ENCODE measurements around the gene PPP1R27.
A peak's percentile ranks its signal among the peaks of the same experiment; 100 is the strongest.

PPP1R27 gene

DNA sequence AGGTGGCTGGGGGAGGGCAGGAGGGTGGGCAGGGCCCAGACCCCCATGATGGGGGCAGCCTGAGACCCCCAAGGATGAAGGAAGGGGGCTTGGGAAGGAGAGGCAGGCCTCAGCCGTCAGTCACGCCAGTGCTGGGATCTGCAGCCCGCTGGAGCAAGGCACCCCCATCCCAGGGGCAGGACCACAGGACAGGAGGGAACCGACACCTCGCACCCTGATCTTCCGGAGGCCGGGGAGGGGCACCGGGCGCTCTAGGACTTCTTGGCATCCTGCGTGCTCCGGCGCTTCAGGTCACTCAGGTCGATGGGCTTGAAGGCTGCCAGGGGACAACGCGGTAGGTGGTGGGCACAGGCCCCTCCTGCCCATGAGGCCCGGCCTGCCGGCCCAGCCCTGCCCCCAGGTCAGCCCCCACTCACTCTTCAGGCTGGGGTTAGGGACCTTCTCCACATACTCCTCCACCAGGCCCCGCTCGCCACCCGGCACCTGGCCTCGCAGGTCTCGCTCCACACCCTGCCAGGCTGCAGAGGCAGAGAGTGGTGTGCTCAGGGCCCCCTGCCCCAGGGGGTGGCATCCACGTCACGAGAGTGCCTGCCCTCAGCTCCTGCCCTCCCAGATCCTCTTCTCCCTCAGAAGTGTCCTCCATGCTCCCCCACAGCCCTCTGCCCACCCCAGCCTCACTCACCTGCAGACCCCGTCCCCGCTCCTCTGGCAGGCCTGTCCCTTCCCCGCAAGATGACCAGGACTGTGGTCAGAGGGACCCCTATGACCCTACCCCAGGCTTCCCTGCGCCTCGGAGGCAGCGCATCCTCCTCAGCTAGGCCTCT, 11.6 kb downstream of the PPP1R27 start:
- Histone ChIP-seq H3K27ac (peak overlapping the region in 5 of 11 experiments; percentile 58 to 72 (median 63); a peak in 7 of 22 replicates), H3K27me3 (no peaks in the 10 kb centered on the region), H3K36me3 (peaks cover 0 to 29% (median 16%) of the 10 kb centered on the region in 11 experiments; a peak in 11 of 22 replicates), H3K9me3 (replicated peaks in 1 of 11) (no peaks in the 10 kb centered on the region), H4K20me1 (peaks cover 0 to 28% (median 17%) of the 10 kb centered on the region in 11 experiments; a peak in 11 of 22 replicates), H3K4me3 (no peak overlapping the region), H3K4me1 (peaks cover 17 to 29% (median 23%) of the 10 kb centered on the region in 10 experiments), H3K9ac (peak overlapping the region in 5 of 11 experiments; percentile 23 to 53 (median 36); a peak in 2 of 22 replicates), H3K4me2 (no peak overlapping the region)
- TF ChIP-seq Cebpa-rat (IDR thresholded peaks at IDR 0.05) = no peak

DNA sequence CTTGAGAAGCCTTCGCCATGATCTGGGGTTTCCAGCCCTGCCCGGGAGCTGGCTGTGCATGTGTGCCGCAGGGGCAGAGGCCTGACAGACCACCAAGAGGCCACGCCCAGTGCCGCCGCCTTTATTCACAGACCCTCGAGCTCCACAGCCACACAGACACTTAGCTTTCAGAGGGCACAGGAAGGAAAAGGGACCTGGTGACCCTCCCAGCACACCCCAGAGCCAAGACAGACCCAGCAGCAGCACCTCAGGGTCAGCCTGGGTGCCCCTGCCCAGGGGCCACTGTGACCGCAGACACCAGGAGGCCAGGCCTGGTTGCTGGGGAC, 12.6 kb downstream of the PPP1R27 start:
- Histone ChIP-seq H3K36me3 (peaks cover 0 to 29% (median 16%) of the 10 kb centered on the region in 11 experiments; a peak in 11 of 22 replicates), H3K4me2 (peak overlapping the region; percentile 55 to 80 (median 74); a peak in 21 of 22 replicates), H3K27me3 (no peaks in the 10 kb centered on the region), H3K9me3 (replicated peaks in 1 of 11) (no peaks in the 10 kb centered on the region), H4K20me1 (peaks cover 0 to 28% (median 16%) of the 10 kb centered on the region in 11 experiments; a peak in 10 of 22 replicates), H3K9ac (peak overlapping the region; percentile 13 to 56 (median 44); a peak in 13 of 22 replicates), H3K27ac (peak overlapping the region; percentile 5 to 72 (median 58); a peak in 17 of 22 replicates), H3K4me1 (peaks cover 15 to 23% (median 18%) of the 10 kb centered on the region in 10 experiments), H3K4me3 (no peak overlapping the region)
- no peak for TF ChIP-seq Cebpa-rat (IDR thresholded peaks at IDR 0.05)

- Histone ChIP-seq H3K4me1 (peaks cover 15 to 24% (median 18%) of the 10 kb centered on the region in 10 experiments), H3K9me3 (replicated peaks in 1 of 11) (no peaks in the 10 kb centered on the region), H3K27ac (peak overlapping the region; percentile 5 to 72 (median 58); a peak in 18 of 22 replicates), H3K4me3 (no peak overlapping the region), H3K27me3 (no peaks in the 10 kb centered on the region), H3K4me2 (peak overlapping the region; percentile 55 to 80 (median 74)), H3K36me3 (peaks cover 0 to 29% (median 16%) of the 10 kb centered on the region in 11 experiments; a peak in 11 of 22 replicates), H4K20me1 (peaks cover 0 to 28% (median 16%) of the 10 kb centered on the region in 11 experiments; a peak in 10 of 22 replicates), H3K9ac (peak overlapping the region; percentile 14 to 56 (median 44); a peak in 17 of 22 replicates)
- no peak for TF ChIP-seq Cebpa-rat (IDR thresholded peaks at IDR 0.05)
Observed at GRCh38 chr17:81821603-81822311, 13.1 kb downstream of the PPP1R27 start.

GRCh38 chr17:81821147-81821546, 13.7 kb downstream of the PPP1R27 start:
- Histone ChIP-seq H3K4me1 (peaks cover 15 to 24% (median 18%) of the 10 kb centered on the region in 10 experiments), H3K27ac (peak overlapping the region in 9 of 11 experiments; percentile 26 to 72 (median 62); a peak in 12 of 22 replicates), H3K9ac (peak overlapping the region in 10 of 11 experiments; percentile 15 to 56 (median 42); a peak in 13 of 22 replicates), H3K27me3 (no peaks in the 10 kb centered on the region), H3K9me3 (replicated peaks in 1 of 11) (no peaks in the 10 kb centered on the region), H3K4me3 (no peak overlapping the region), H3K36me3 (peaks cover 0 to 29% (median 16%) of the 10 kb centered on the region in 11 experiments; a peak in 11 of 22 replicates), H4K20me1 (peaks cover 0 to 26% (median 12%) of the 10 kb centered on the region in 11 experiments; a peak in 10 of 22 replicates), H3K4me2 (peak overlapping the region; percentile 55 to 80 (median 74))
- no peak for TF ChIP-seq Cebpa-rat (IDR thresholded peaks at IDR 0.05)

DNA sequence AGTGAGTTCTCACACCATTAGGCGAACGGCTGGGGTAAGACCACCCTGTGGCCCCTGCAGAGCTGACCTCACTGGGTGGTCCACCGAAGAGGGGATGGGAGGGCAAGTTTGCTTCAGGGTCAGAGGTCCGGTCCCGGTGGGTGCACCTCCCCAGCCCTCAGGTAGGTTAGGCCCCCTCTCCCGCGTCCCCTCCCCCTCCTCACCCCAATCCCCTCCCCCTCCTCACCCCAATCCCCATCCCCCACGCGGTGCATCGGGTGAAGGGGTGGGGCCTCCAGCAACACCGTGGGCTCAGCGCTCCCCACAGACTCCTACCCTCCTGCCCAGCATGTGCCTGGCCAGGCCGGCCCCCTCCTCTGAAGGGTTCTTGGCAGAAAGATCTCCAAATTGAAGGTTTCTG, 15.1 kb downstream of the PPP1R27 start:
- Histone ChIP-seq H4K20me1 (peaks cover 0 to 12% (median 0%) of the 10 kb centered on the region in 11 experiments; a peak in 9 of 22 replicates), H3K36me3 (peaks cover 0 to 25% (median 13%) of the 10 kb centered on the region in 11 experiments; a peak in 11 of 22 replicates), H3K27ac (no peak overlapping the region), H3K4me1 (peaks cover 18 to 29% (median 25%) of the 10 kb centered on the region in 10 experiments), H3K4me2 (no peak overlapping the region), H3K4me3 (no peak overlapping the region), H3K27me3 (no peaks in the 10 kb centered on the region), H3K9ac (no peak overlapping the region), H3K9me3 (replicated peaks in 1 of 11) (no peaks in the 10 kb centered on the region)
- no peak for TF ChIP-seq Cebpa-rat (IDR thresholded peaks at IDR 0.05)

GRCh38 chr17:81817758-81818147, 17.1 kb downstream of the PPP1R27 start:
- Histone ChIP-seq H3K9ac (no peak overlapping the region; a peak in 1 of 22 replicates), H3K27ac (no peak overlapping the region), H3K4me2 (no peak overlapping the region), H3K27me3 (no peaks in the 10 kb centered on the region), H3K4me3 (no peak overlapping the region), H3K4me1 (peaks cover 18 to 47% (median 43%) of the 10 kb centered on the region in 10 experiments), H3K36me3 (peaks cover 0 to 7% (median 4%) of the 10 kb centered on the region in 11 experiments; a peak in 8 of 22 replicates), H4K20me1 (peaks cover 0 to 6% (median 0%) of the 10 kb centered on the region in 11 experiments; a peak in 3 of 22 replicates), H3K9me3 (replicated peaks in 1 of 11) (no peaks in the 10 kb centered on the region)
- TF ChIP-seq Cebpa-rat (IDR thresholded peaks at IDR 0.05) = no peak

- TF ChIP-seq Cebpa-rat (IDR thresholded peaks at IDR 0.05) = no peak
- H3K9ac ChIP-seq = peak overlapping the region in 1 of 11 experiments; percentile 9; a peak in 2 of 22 replicates
- H3K36me3 ChIP-seq = no peaks in the 10 kb centered on the region
- no peak overlapping the region for H3K27ac ChIP-seq
- H3K4me1 ChIP-seq = peaks cover 7 to 48% (median 44%) of the 10 kb centered on the region in 10 experiments; a peak in 19 of 20 replicates
- H3K9me3 ChIP-seq (replicated peaks in 1 of 11) = no peaks in the 10 kb centered on the region
- no peak overlapping the region for H3K4me3 ChIP-seq
- peak overlapping the region in 4 of 11 experiments; percentile 53 to 92 (median 70); a peak in 5 of 22 replicates for H3K4me2 ChIP-seq
- H3K27me3 ChIP-seq = no peaks in the 10 kb centered on the region
- peaks cover 0 to 7% (median 0%) of the 10 kb centered on the region in 11 experiments; a peak in 1 of 22 replicates for H4K20me1 ChIP-seq
Observed at GRCh38 chr17:81815646-81815986, 19.2 kb downstream of the PPP1R27 start.

- no peaks in the 10 kb centered on the region for H3K9me3 ChIP-seq (replicated peaks in 1 of 11)
- peaks cover 0 to 7% (median 0%) of the 10 kb centered on the region in 11 experiments; a peak in 1 of 22 replicates for H4K20me1 ChIP-seq
- H3K4me1 ChIP-seq = peaks cover 7 to 54% (median 44%) of the 10 kb centered on the region in 10 experiments; a peak in 19 of 20 replicates
- peak overlapping the region in 3 of 11 experiments; percentile 8 to 33 (median 9); a peak in 5 of 22 replicates for H3K9ac ChIP-seq
- no peak for TF ChIP-seq Cebpa-rat (IDR thresholded peaks at IDR 0.05)
- H3K4me2 ChIP-seq = peak overlapping the region in 6 of 11 experiments; percentile 34 to 92 (median 53); a peak in 11 of 22 replicates
- no peaks in the 10 kb centered on the region for H3K27me3 ChIP-seq
- no peak overlapping the region for H3K4me3 ChIP-seq
- H3K27ac ChIP-seq = no peak overlapping the region
- H3K36me3 ChIP-seq = no peaks in the 10 kb centered on the region
Observed at GRCh38 chr17:81814748-81815645, 19.9 kb downstream of the PPP1R27 start.
